GM12878 (cell line): ENCODE data around the gene CCR5AS.

ENCODE experiments used
- ATAC-seq: fragments of 200-7000 bp; cut with Tn5 transposase; 3 replicates; pipeline ENCODE4 v1.9.1; 2020; ENCODE audit warnings: mild to moderate bottlenecking, moderate library complexity
- BruUV-seq: library from RNA; stranded (reverse); fragments of 400-500 nt; replicated peaks from 2 replicates; lab custom pipeline; 2021; lab: Mats Ljungman, UMichigan
- CTCF ChIA-PET: fragments of 300-600 bp; sonication (Branson Sonifier 250); formaldehyde crosslinking; extraction: SDS; loops from one replicate; lab custom pipeline; 2021; ENCODE audit warnings: inconsistent platforms; lab: Yijun Ruan, JAX
- POLR2A ChIA-PET: fragments of 350-600 bp; formaldehyde crosslinking; extraction: SDS; loops from one replicate; lab custom pipeline; 2021; ENCODE audit warnings: inconsistent platforms; lab: Charles Lee
- RAD21 ChIA-PET: fragments of 300-600 bp; sonication (Branson Sonifier 250); formaldehyde crosslinking; loops from one replicate; lab custom pipeline; 2023; ENCODE audit warnings: antibody characterized with exemption; ENCODE audit not compliant: unreplicated experiment; lab: Charles Lee
- SMC1A ChIA-PET: fragments of 300-600 bp; sonication (Branson Sonifier 250); formaldehyde crosslinking; loops from one replicate; lab custom pipeline; 2023; ENCODE audit not compliant: unreplicated experiment, uncharacterized antibody; lab: Charles Lee
- DNase-seq: peaks from one replicate; pipeline ENCODE4 v3.0.0-alpha.2; 2011; ENCODE audit warnings: low read depth, low spot score
- FAIRE-seq: peaks from 3 replicates; lab custom pipeline; 2011; peaks lifted over from hg19 to GRCh38; lab: Jason Lieb, UNC
- H2AFZ ChIP-seq: 2 replicates; pipeline ENCODE4 v1.6.0; 2011; ENCODE audit warnings: low read depth, low read length, control low read depth; ENCODE audit not compliant: control insufficient read depth
- H3K27ac ChIP-seq: 2 replicates; pipeline ENCODE4 v1.5.1; 2011; ENCODE audit warnings: control low read depth; ENCODE audit not compliant: control insufficient read depth, insufficient read depth
- H3K27me3 ChIP-seq, 2 experiments: replicated peaks in 1 of 2; 2 replicates each; pipeline versions ENCODE4 v1.6.0 to v1.6.1; 2011; ENCODE audit warnings: low read length in 1 of 2; ENCODE audit not compliant: control insufficient read depth in 2 of 2, insufficient read depth in 2 of 2
- H3K36me3 ChIP-seq, 2 experiments: 2 replicates each; pipeline ENCODE4 v1.5.1; 2011; ENCODE audit warnings: low read length in 1 of 2; ENCODE audit not compliant: control insufficient read depth in 2 of 2, insufficient read depth in 2 of 2
- H3K4me1 ChIP-seq: 2 replicates; pipeline ENCODE4 v1.6.1; 2011; ENCODE audit warnings: mild to moderate bottlenecking, low read length, moderate library complexity, mixed read lengths; ENCODE audit not compliant: control insufficient read depth, insufficient read depth
- H3K4me2 ChIP-seq: 2 replicates; pipeline ENCODE4 v1.6.0; 2011; ENCODE audit warnings: control low read depth; ENCODE audit not compliant: control insufficient read depth, insufficient read depth
- H3K4me3 ChIP-seq: fragments of 200-600 bp; sonication (generic); 2 replicates; pipeline ENCODE4 v1.5.1; 2016
- H3K79me2 ChIP-seq: 2 replicates; pipeline ENCODE4 v1.6.0; 2011; ENCODE audit warnings: low read length; ENCODE audit not compliant: control insufficient read depth, insufficient read depth
- H3K9ac ChIP-seq: 2 replicates; pipeline ENCODE4 v1.8.0; 2011; ENCODE audit warnings: low read length, control low read depth, mixed read lengths; ENCODE audit not compliant: control insufficient read depth, insufficient read depth
- H3K9me3 ChIP-seq: replicated peaks from 3 replicates; pipeline ENCODE4 v1.5.1; 2011; ENCODE audit warnings: mild to moderate bottlenecking, low read length; ENCODE audit not compliant: control insufficient read depth, insufficient read depth
- H4K20me1 ChIP-seq: 2 replicates; pipeline ENCODE4 v1.6.0; 2011; ENCODE audit not compliant: control insufficient read depth, insufficient read depth
- ATF2 ChIP-seq: IDR thresholded peaks from 2 replicates; pipeline ENCODE4 v1.6.1; 2012; ENCODE audit warnings: low read length, inconsistent platforms
- BCL11A ChIP-seq: IDR thresholded peaks from 2 replicates; pipeline ENCODE4 v1.6.1; 2011; ENCODE audit warnings: low read depth, low read length
- BHLHE40 ChIP-seq, 2 experiments: fragments of 450-650 bp in 1 of 2; IDR thresholded peaks; 2 replicates each; pipeline ENCODE4 v1.6.1; 2011 to 2017; ENCODE audit warnings: low read depth in 2 of 2, borderline replicate concordance in 1 of 2, improper control_type of control experiment in 1 of 2, low read length in 1 of 2, mild to moderate bottlenecking in 1 of 2
- CBFB ChIP-seq: IDR thresholded peaks from 2 replicates; pipeline ENCODE4 v1.6.1; 2016; ENCODE audit warnings: antibody characterized with exemption, low read depth
- FOXM1 ChIP-seq: IDR thresholded peaks from 2 replicates; pipeline ENCODE4 v1.6.1; 2012; ENCODE audit warnings: low read depth, mild to moderate bottlenecking, inconsistent platforms, low read length, moderate library complexity
- GATAD2B ChIP-seq: fragments of 450-650 bp; conservative IDR thresholded peaks from 2 replicates; pipeline ENCODE4 v1.6.1; 2017; ENCODE audit warnings: low read depth, mild to moderate bottlenecking, moderate library complexity
- IKZF2 ChIP-seq, 2 experiments: fragments of 450-650 bp; IDR thresholded peaks; 2 replicates each; pipeline ENCODE4 v1.6.1; 2017; ENCODE audit warnings: mild to moderate bottlenecking in 2 of 2, moderate library complexity in 2 of 2
- JUNB ChIP-seq: IDR thresholded peaks from 2 replicates; pipeline ENCODE4 v1.6.1; 2016; ENCODE audit warnings: antibody characterized with exemption, mild to moderate bottlenecking
- MEF2B ChIP-seq: fragments of 450-650 bp; IDR thresholded peaks from 2 replicates; pipeline ENCODE4 v1.6.1; 2018; ENCODE audit warnings: mild to moderate bottlenecking, moderate library complexity; ENCODE audit not compliant: partially characterized antibody, poor library complexity, severe bottlenecking
- MTA2 ChIP-seq: fragments of 450-650 bp; IDR thresholded peaks from 2 replicates; pipeline ENCODE4 v1.6.1; 2016; ENCODE audit warnings: low read depth, mild to moderate bottlenecking, moderate library complexity
- NFIC ChIP-seq: IDR thresholded peaks from 2 replicates; pipeline ENCODE4 v1.6.1; 2012; ENCODE audit warnings: low read depth, mild to moderate bottlenecking, inconsistent platforms, low read length, moderate library complexity
- NFYA ChIP-seq: IDR thresholded peaks from 2 replicates; pipeline ENCODE4 v1.6.1; 2011; ENCODE audit warnings: low read depth, mild to moderate bottlenecking, low read length, improper control_type of control experiment, borderline replicate concordance
- PAX5 ChIP-seq: IDR thresholded peaks from 2 replicates; pipeline ENCODE4 v1.6.1; 2011; ENCODE audit warnings: low read depth, low read length, borderline replicate concordance
- PML ChIP-seq: IDR thresholded peaks from 2 replicates; pipeline ENCODE4 v1.6.1; 2012; ENCODE audit warnings: low read length, inconsistent platforms
- RB1 ChIP-seq: fragments of 450-650 bp; formaldehyde crosslinking; IDR thresholded peaks from 2 replicates; pipeline ENCODE4 v1.6.1; 2017; ENCODE audit warnings: mild to moderate bottlenecking, borderline replicate concordance
- RELB ChIP-seq: fragments of 450-650 bp; IDR thresholded peaks from 2 replicates; pipeline ENCODE4 v1.6.1; 2017; ENCODE audit warnings: low read depth, mild to moderate bottlenecking, moderate library complexity
- SRF ChIP-seq, 2 experiments: IDR thresholded peaks; 2 replicates each; pipeline ENCODE4 v1.6.1; 2011; ENCODE audit warnings: low read depth in 2 of 2, low read length in 2 of 2, mild to moderate bottlenecking in 1 of 2, moderate library complexity in 1 of 2
- ZBED1 ChIP-seq: IDR thresholded peaks from 2 replicates; pipeline ENCODE4 v1.6.1; 2016; ENCODE audit warnings: borderline replicate concordance
- WGBS: methylation state at CpG from one replicate; pipeline ENCODE4 v1.1.6; 2016; ENCODE audit warnings: low lambda C conversion rate; ENCODE audit not compliant: insufficient replicate concordance, insufficient coverage; ENCODE audit errors: missing lambda C conversion rate; 5-methylcytosine and 5-hydroxymethylcytosine counted together
- in situ Hi-C: fragments of 300-500 bp; cut with MboI; formaldehyde crosslinking; loops from 9 replicates; pipeline ENCODE4 v1.14.3; 2018; ENCODE audit warnings: mixed read lengths
- intact Hi-C: fragments of 100-400 bp; cut with micrococcal nuclease; formaldehyde crosslinking; loops from one replicate; pipeline ENCODE4 v1.14.2; 2022; ENCODE audit not compliant: unreplicated experiment

The CCR5AS gene

GRCh38 chr3:46369675-46370132 lies 37.2 kb downstream of the CCR5AS start:
- Histone ChIP-seq H3K4me1 (peaks cover 14% of the 10 kb centered on the region), H3K79me2 (no peaks in the 10 kb centered on the region), H2AFZ (no peak overlapping the region), H3K4me3 (no peak overlapping the region), H3K27me3 (peaks cover 0 to 3% of the 10 kb centered on the region in 2 experiments; a peak in 2 of 4 replicates), H3K27ac (0 out of 2 replicates have a peak overlapping the region, but pooled peaks have one; percentile 53), H3K4me2 (peak overlapping the region; percentile 63), H3K9me3 (no peaks in the 10 kb centered on the region), H3K36me3 (no peaks in the 10 kb centered on the region), H4K20me1 (no peaks in the 10 kb centered on the region), H3K9ac (no peak overlapping the region)
- no TSS peak for BruUV-seq
- ATAC-seq (peak; percentile 83), DNase-seq (no peak), FAIRE-seq (peak; percentile 88)
- ChIA-PET POLR2A (interaction anchor here (0.8 to 5.9 kb wide), 12 partner anchors 10 to 282 kb away, joined by 3 to 22 read pairs (median 6); partner anchors contain the start of gene CCR1), RAD21 (interaction anchor here (0.6 to 13.5 kb wide), 42 partner anchors 9 to 489 kb away, joined by 3 to 421 read pairs (median 7); partner anchors contain the start of genes CCR1, CCR2 and CXCR6), SMC1A (interaction anchor here (0.6 to 15.8 kb wide), 43 partner anchors 8 to 488 kb away, joined by 3 to 581 read pairs (median 7); partner anchors contain the start of genes CCR1 and CCR2), CTCF (interaction anchor here (0.6 to 21.1 kb wide), 44 partner anchors 8 to 433 kb away, joined by 3 to 714 read pairs (median 7); partner anchors contain the start of genes CCR1 and CCR3)
- intact Hi-C loops: loop anchor here (10.0 kb wide), 1 partner anchor 185 kb away; no protein-coding TSS in a partner anchor
- WGBS: 1% methylated on average over 6 of the region's 6 CpGs
- in situ Hi-C loops: loop anchor here (5.0 to 10.0 kb wide), 4 partner anchors 157 to 605 kb away; no protein-coding TSS in a partner anchor
- TF ChIP-seq IKZF2 (IDR thresholded peaks at IDR 0.05) (peak; percentile 59 to 67; a peak in 3 of 4 replicates), ATF2 (peak; percentile 88), PAX5 (peak; percentile 44; the same call in 1 of the 2 replicates), BCL11A (peak; percentile 41; the same call in 1 of the 2 replicates), FOXM1 (peak; percentile 83; the same call in 1 of the 2 replicates), CBFB (peak; percentile 60; the same call in 1 of the 2 replicates), MTA2 (0 out of 2 replicates have a peak, but pooled peaks have one; percentile 51), ZBED1 (0 out of 2 replicates have a peak, but pooled peaks have one; percentile 42), PML (peak; percentile 64; the same call in 1 of the 2 replicates), SRF (IDR thresholded peaks at IDR 0.05; ENCODE audit: low read depth in 2 of 2, low read length in 2 of 2) (0 out of 4 replicates have a peak, but pooled peaks of 1 of the 2 experiments have one; percentile 40), GATAD2B (peak; percentile 43; the same call in 1 of the 2 replicates), MEF2B (no peak), BHLHE40 (IDR thresholded peaks at IDR 0.05; ENCODE audit: borderline replicate concordance in 1 of 2, low read depth in 2 of 2, low read length in 1 of 2) (peak in 1 of 2 experiments; percentile 16; a peak in 1 of 4 replicates), NFYA (no peak), RELB (0 out of 2 replicates have a peak, but pooled peaks have one; percentile 21), JUNB (peak; percentile 95), NFIC (peak; percentile 97), RB1 (no peak)
